HG02943 (cell line): ENCODE data around the gene UST.
"Not testable (repeated sequence)": the region's sequence is repeated elsewhere in the genome, so short reads cannot be mapped to it uniquely, and the experiment has no call there.

ENCODE experiments used
- ATAC-seq: cut with Tn5 transposase; IDR thresholded peaks from one replicate; pipeline ENCODE4 v1.9.1; 2021; ENCODE audit warnings: mild to moderate bottlenecking, low read depth, moderate library complexity; ENCODE audit not compliant: unreplicated experiment

The UST gene

DNA sequence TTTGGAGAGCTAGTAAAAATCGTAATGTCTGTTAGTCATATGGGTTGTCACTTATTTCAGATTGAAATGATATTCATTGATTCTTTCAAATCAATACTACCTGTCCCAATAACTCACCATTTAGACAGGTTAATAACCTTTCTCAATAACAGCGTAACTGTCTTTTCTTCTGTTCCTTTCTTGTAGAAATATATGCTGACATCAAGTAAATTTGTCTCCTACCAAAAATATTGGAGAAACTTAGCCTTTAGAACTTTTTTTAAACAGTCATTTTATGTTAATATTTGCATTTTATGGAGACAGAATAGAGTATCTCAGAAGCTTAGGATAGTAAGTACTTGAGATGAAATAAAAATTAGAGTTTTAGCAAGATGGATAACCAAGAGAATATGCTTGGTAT lies 278.2 kb downstream of the UST start:
- no peak for ATAC-seq

DNA sequence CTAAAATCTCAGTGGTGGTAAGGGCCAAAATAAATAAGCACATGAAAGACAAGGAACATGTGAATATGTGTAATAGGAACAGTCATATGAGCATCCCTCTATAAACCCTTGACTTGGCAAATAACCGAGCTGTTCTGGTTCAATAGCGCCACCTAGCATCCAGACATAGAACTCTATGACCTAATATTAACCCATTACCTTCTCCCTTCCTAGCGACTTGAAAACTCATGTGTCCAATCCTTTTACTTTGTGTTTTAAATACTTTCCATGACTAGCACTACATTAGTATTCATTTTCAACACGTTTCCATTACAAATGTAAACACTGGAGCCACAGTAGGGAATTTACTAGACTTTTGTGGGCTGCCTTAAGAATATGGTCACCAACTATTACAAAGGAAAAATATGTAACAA lies 279.7 kb downstream of the UST start:
- ATAC-seq = no peak

DNA sequence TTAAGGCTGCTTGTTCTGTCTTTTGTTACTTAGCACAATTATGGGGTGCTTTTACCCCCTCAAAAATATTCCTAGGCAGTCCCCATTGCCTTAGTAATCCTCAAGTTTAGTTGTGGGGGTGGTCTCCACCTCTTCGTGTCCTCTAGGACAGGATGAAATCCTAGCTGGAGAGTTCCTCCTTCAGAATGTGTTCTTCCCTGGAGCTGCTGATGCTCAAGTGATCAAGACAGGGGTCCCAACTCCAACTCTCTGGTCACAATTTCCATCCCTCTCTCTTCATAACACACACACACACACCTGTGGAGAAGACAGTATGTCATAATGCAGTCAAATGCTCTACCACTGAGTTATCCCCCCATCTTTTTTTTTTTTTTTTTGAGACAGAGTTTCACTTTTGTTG lies 280.7 kb downstream of the UST start:
- ATAC-seq = no peak

DNA sequence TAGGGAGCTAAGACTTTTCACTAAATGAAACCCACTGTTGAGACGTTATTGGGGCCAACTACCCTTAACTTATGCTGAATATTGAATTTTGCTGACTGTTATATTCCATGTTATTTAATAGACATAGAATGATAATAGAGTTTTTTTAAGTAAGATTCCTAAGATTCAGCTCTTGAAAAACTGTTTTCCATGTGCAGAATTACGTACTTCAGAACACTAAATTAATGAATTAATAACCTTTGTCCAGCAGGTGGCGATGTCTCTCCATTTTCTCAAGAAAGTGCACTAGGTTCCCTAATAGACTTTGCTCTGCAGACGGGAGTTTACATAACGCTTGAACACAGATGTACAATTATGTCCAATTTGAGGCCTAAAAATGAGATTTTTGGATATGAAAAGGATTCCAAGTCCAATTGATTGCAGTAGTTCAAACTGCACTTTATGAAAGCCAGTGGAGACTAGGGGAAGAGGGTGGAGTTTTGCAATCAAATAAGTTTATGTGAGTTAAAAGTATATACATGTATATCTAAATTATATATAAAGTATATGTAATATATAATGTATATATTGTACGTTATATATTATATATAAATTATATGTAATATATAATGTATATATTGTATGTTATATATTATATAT lies 282.1 kb downstream of the UST start:
- ATAC-seq = peak; percentile 48

DNA sequence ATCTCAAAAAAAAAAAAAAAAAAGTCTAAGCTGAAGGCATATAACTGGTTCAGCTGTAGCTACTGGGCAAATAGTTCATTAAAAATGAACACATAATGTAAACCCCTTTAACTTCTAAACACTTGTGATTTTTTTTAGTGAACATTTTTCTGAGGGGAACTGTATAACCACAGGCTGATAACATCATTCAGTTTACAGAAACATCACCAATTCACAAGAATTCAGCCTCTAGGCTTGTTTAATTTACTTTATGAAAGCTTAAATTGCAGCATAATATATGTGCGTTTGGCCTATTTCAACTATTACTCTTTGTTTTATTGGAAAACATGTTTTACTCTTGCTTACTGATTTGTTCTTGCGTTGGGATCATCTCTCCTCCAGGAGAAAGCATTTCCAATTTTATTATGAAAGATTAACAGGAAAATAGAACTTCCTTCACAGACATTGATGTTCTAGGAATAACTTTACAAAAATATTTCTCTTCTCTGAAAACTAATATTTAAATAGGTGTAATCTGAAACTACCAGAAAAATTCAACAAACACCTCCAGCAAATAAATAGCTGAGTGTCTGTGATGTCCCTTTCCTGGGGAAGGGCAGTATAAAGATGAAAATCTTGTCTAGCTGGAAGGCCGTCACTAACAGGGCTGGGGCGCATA lies 284.5 kb downstream of the UST start:
- ATAC-seq = no peak

DNA sequence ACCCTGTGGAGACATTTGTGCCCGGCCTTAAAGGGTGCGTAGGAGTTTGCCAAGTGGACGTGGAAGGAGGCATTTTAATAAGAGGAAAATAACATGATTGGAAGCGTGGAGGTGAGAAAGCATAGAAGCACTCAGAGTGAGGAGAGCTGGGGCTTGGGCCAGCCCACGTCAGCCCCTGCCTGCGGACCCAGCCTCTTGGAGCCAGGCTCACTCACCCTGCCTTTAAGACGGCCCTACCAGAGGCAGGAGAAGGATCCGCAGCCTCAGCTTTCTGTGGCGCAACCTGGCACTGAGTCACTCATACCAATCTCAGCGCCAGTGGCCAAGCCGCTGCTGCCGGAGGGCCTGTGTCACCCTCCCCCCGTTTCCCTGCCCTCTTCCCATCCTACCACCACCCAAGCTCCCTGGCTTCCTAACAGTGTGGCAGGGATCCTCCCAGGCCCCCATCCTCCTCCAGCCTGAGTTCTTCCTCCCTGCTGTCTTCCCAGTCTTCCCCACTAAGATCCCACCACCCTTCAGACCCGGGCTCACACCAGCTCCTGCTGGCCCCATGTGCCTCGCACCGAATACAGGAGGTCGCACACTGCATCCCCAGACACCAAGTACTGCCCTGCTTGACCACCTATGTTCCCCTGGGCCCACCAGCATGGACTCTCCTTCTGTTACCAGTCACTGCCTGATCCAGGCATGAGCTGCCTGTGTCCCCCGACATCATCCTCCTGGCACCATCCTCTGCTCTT lies 285.2 kb downstream of the UST start:
- ATAC-seq = no peak

DNA sequence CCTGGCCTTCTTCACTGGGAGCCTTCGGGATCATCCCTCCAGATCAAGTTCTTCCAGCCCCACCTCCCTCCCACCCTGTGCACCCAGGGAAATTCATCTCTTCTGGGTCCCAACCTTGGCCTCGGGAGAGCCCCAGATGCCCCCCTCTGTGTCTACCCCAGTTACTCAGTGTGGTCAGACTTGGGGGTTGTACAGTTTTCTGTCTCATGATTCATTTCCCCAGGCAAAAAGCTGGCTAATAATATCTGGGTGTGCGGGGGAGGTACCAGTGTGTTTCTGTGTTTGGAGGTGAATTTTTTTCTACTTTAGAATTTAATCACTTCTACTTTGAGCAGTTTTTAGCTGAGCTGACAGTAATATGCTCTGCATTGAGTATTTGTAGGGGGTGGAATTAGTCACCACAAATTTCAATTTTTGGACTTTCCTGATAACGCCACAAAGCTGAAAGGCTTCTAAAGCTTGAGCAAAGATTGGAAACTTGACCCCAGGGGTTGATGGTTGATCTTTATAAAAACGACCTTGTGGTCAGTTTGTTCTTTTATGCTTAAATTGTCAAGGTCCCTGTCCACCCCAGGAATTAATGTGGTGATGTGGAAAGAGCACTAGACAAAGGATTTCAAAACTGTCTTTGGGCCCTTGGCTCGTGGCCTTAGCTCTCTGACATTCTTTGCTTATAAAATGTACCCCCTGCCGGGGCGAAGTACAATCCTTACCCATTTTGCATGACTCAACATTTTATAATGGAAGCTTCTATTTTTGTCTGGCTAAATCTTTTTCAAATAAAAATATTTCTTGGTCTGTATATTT lies 286.0 kb downstream of the UST start:
- ATAC-seq = peak; percentile 68

DNA sequence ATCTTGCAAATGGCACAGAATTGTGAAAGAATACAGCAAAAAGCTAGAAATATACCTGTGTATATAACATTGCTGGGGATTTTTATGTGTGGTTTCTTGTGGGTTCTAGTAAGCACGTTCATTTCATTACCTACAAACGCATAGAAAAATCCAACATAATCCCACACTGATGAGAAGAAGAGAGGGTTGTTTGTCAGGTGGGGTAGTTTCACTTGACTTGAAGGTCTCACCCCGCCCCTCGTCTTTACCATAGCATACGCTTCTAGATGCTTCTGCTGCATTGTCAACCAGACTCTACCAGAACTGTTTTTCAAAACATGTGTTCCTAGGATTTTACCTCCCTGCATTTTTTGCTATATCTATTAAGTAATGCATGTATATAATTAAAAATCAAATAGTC lies 286.6 kb downstream of the UST start:
- no peak for ATAC-seq

DNA sequence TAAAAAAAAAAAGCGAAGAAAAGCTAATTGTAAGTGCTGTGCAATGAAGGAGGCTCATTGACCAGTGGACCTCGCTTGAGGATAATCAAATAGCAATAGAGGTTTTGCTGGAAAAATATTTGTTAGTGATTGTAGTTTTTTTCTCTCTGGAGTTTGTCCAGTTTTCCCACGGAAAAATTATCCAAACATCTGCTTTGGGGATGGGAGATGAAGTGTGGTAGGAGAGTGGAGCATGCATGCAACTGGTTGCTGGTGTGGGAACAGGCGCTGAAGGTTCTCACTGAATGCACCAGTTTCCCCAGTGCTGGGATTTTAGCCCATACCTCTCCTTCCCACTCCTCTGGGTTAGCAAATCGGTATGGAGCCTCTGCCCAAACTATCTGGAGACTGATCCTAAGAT lies 288.9 kb downstream of the UST start:
- no peak for ATAC-seq

DNA sequence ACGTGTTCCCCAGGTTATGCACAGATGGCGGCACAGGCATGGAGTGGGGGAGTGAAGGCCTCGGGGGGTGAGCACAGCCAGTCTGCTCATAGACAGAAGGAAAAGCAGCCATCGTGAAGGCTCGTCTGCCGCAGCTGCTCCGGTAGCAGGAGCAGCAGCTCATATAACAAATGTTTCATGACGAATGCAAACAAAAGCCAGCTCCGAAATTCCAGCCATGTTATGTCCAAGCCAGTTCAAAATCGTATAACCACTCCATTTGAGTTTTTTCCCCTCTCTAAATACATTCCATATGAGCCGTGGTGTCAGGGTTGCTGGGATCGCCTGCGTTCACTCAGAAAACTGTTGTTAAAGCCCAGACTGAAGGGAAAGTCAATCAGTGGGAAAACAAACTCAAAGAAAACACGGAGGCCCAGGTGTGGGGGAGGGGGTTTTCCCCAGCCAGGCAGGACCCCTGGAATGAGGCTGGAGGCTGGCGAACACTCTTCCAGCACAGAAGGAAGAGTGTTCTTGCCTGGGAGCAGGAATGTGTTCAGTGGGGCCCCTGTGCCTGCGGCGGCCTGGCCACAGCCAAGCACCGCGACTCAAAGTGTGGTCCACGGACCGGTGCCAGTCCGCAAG lies 290.3 kb downstream of the UST start:
- ATAC-seq = no peak

DNA sequence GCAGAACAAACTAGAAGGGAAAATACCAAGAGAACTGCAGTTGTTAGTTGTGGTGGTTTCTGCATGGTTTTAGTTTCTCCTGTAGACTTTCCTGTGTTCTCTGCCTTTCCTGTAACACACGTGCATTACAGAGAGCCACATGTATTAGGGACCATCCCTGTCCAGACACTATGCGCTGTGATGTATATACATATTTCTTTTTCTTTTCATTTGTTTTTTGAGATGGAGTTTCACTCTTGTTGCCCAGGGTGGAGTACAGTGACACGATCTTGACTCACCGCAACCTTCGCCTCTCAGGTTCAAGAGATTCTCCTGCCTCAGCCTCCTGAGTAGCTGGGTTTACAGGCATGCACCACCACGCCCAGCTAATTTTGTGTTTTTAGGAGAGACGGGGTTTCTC lies 292.2 kb downstream of the UST start:
- ATAC-seq = not testable (repeated sequence)

DNA sequence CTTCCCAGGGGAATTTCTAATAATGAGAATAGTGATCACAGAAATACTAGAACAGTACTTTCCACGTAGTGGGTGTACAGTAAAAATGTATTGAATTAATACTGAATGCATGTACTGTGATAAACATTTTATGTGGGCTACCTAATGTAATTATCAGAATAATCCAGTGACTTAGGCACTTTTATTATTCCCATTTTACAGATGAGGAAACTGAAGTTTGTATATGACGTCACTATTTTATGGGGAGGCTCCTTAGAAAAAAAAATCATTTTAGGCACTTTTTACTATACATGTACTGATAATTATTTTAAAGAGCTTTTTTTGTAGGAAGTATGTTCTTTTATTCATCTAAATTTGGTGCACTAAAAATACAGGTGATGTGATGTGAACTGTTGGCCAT lies 295.1 kb downstream of the UST start:
- no peak for ATAC-seq

DNA sequence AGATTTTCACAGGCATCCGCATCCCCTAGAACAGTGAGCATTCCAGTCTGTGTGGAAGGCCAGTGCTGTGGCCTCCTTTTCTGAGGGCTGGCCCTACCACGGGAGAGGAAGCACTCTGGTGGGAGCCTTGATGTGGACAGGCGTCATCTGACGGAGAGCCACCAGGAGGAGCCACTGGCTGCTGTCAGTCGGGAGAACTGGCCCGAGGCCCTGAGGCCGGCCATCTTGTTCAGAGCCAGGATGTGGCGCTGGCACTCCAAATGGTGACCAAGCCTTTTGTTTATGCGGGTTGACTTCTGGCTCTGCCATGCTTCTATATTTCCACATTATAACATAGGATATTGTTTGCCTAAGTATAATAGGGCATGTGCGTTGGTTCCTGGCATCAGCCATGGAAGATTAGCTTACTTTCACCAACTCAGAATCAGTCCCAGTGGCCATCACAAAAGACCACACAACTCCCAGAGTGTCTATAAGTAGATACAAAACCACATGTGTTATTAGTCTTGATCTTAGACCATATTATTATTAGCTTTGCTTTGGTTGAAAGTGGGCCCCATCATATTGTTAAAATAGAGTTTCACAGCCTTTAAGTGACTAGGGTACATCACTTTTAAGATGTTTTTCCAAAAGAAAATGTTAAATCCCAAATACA lies 296.8 kb downstream of the UST start:
- no peak for ATAC-seq

DNA sequence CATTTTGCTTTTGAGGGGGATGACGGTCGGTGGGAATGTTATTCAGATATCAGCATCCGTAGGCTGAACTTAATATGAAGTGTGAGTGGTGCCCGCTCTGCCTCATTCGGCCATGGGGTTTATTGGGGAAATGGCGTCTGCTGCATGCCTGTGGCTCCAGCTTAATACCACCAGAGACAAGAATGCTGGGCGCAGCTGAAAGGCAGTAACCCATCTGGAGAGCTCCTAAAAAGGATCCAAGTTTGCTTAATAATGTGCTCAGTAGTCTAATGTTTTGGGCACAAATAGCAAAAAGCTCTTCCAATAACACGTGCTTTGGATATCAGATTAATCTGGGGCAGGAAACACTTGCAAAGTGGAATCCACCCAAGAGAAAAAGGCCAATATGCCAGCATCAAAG lies 297.7 kb downstream of the UST start:
- ATAC-seq = no peak

DNA sequence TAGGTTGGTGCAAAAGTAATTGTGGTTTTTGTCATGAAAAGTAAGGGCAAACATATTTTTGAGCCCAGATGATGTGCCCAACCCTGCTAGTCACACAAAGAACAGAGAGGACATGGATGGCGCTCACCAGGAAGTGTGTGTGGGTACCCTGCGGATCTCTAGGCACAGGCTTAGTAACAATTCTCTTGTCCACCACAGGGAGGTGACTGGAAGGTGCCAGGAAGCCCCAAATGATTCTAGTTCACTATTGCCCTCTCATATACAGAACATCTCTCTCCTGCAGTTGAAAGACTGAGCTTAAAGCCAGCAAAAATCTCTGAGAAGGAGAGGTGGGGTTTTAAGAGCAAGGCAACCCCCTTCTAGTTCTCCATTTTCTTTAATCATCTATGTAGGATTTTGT lies 298.6 kb downstream of the UST start:
- ATAC-seq = no peak

DNA sequence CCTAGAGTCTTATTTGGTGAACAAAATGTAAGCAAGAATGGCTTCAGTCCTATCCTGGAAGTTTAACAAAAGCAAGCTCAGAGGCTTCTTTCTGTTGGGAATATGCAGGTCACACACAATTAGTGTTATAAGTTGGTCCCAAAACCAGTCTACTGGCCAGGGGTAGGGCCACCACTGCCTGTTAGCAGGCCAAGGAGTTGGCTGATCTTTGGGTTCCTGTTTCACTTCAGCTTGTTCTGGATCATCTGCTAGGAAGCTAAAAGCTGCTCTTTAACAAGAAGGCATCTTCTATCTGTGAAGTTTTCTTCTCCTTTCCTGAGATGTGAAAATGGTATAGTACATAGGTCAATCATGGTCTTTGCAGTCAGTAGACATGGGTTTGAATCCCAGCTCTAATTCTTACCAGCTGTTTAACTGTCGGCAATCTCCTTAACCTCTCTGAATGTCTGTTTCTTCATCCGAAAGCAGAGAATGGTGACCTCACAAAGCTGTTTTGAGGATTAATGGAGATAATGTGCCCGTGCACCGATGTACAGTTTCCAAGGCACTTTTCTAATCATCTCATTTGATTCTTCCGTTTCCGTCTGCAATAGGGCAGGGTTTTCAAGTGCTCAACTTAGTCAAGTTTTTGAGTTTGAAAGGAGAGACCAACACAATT lies 299.5 kb downstream of the UST start:
- no peak for ATAC-seq

DNA sequence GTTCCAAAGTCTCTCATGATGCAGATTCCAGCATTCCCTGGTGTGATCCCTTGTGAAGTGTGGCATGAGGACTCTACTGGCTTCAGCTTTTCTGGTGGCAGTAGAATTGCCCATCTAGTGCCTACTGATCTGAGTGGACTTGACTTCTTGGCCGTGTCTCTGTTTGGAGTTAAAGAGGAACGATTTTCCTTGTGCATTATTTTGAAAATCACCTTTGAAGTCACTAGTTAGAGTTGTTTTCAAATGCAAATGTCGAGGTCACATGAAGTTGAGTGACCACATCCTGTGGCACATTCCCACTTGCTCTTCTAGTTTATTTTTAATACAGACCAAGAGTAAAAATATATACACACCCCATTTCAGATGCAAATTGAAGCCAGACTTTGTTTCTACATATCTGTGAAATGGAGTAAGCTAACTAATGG lies 300.0 kb downstream of the UST start:
- ATAC-seq = peak; percentile 62

DNA sequence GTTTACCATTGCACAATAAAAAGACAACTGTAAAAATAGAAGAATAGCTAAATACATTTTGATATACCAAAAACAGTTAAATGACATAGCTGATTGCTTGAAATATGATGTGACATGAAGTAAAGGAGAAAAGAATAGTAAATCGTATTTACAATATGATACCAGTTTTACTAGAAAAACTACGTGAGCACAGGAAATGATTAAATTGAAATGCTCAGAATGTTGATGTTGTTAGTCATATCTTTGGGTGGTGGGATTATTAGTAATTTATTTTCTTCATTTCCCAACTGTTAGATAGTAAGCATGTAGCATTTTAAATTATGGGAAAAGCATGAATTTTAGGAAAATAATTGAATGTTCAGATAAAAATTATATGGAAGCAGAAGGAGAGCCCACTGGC lies 302.4 kb downstream of the UST start:
- ATAC-seq = no peak

DNA sequence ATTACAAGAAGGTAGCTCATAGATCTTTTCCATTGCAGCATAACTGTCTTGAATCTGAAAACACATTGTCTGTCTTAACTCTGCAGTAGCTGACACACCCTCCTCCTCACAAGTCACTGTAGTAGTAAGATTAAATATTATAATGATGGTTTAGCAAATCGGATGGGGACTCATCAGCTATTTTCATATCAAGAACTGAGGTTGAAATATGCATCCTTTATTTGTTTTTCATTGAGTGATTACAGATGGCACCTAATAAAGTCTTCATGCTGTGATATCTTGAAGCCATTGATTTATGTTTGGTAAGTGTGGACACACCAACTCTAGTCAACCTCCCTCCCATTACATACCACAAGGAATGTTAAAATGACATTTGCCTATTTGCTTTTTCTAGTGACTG lies 303.3 kb downstream of the UST start:
- ATAC-seq = no peak
